ENCODE data around the gene OAS2. TPM values are rescaled to one million over a fixed set of nuclear protein-coding genes. Genes with fewer than 3 reads are reported as not detected.

The OAS2 gene
- total RNA-seq, 1 donor from 2014 or later: not detected

DNA sequence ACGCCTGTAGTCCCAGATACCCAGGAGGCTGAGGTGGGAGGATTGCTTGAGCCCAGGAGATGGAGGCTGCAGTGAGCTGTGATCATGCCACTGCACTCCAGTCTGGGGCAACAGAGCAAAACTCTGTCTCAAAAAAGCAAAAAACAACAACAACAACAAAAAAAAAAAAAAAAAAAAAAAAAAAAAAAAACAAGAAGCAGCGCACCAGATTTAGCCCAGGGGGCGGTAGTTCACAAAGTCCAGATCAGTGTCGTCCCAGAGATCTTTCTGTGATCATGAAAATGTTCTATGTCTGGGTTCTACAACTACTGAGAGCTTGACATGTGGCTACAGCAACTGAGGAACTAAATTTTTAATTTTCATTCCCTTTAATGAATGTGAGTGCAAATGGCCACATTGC is 27.4 kb downstream of the OAS2 start:
- no peaks in the 10 kb centered on the region for H3K27me3 Mint-ChIP-seq (ENCODE audit: unreplicated experiment)
- no peak overlapping the region for H3K4me3 Mint-ChIP-seq (ENCODE audit: unreplicated experiment)
- DNase-seq: no peak
- H3K4me1 Mint-ChIP-seq (ENCODE audit: low read depth, unreplicated experiment): no peaks in the 10 kb centered on the region
- H3K27ac Mint-ChIP-seq (ENCODE audit: unreplicated experiment): no peak overlapping the region
- peaks cover 3% of the 10 kb centered on the region for H3K9me3 Mint-ChIP-seq (ENCODE audit: unreplicated experiment)
- TF ChIP-seq, protein P1, sequence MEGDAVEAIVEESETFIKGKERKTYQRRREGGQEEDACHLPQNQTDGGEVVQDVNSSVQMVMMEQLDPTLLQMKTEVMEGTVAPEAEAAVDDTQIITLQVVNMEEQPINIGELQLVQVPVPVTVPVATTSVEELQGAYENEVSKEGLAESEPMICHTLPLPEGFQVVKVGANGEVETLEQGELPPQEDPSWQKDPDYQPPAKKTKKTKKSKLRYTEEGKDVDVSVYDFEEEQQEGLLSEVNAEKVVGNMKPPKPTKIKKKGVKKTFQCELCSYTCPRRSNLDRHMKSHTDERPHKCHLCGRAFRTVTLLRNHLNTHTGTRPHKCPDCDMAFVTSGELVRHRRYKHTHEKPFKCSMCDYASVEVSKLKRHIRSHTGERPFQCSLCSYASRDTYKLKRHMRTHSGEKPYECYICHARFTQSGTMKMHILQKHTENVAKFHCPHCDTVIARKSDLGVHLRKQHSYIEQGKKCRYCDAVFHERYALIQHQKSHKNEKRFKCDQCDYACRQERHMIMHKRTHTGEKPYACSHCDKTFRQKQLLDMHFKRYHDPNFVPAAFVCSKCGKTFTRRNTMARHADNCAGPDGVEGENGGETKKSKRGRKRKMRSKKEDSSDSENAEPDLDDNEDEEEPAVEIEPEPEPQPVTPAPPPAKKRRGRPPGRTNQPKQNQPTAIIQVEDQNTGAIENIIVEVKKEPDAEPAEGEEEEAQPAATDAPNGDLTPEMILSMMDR (IDR thresholded peaks at IDR 0.05; ENCODE audit: partially characterized antibody, unreplicated experiment): peak; percentile 46
- peaks cover 6% of the 10 kb centered on the region for H3K36me3 Mint-ChIP-seq (ENCODE audit: unreplicated experiment)

DNA sequence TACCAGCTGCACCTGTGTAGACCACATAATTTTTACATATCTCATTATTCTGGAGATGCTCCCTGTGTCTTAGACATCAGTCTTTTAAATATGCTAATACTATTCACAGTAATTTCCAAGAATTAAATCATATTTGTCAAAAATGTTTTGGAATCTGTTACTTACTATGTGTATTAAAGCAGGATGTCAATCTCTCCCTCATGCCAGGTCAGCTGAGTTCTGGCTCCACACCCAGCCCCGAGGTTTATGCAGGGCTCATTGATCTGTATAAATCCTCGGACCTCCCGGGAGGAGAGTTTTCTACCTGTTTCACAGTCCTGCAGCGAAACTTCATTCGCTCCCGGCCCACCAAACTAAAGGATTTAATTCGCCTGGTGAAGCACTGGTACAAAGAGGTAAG is 27.9 kb downstream of the OAS2 start:
- no peak for DNase-seq
- Mint-ChIP-seq H3K9me3 (ENCODE audit: unreplicated experiment) (peaks cover 3% of the 10 kb centered on the region), H3K27me3 (ENCODE audit: unreplicated experiment) (no peaks in the 10 kb centered on the region), H3K36me3 (ENCODE audit: unreplicated experiment) (peaks cover 6% of the 10 kb centered on the region), H3K4me1 (ENCODE audit: low read depth, unreplicated experiment) (no peaks in the 10 kb centered on the region), H3K27ac (ENCODE audit: unreplicated experiment) (no peak overlapping the region), H3K4me3 (ENCODE audit: unreplicated experiment) (no peak overlapping the region)
- TF ChIP-seq, protein P1 (IDR thresholded peaks at IDR 0.05; ENCODE audit: partially characterized antibody, unreplicated experiment): no peak

DNA sequence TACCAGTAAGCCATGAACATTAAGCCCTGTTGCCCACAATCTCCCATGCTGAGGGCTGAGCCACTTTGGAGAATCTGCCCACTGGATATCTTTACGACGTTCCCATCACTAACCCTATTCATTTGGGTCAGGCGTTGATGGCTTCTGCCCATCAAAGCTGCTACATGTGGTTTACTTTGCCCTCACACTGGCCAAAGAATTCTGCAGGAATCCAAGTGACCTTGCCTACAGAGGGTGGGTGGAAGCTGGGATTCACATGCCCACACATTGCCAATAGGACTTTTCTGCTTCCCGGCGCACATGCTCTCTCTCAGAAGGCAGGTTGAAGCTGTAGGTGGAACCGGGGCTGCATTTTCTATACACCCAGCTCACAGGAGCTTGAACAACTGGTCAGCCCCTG is 28.3 kb downstream of the OAS2 start:
- Mint-ChIP-seq H3K27ac (ENCODE audit: unreplicated experiment) (no peak overlapping the region), H3K4me1 (ENCODE audit: low read depth, unreplicated experiment) (no peaks in the 10 kb centered on the region), H3K27me3 (ENCODE audit: unreplicated experiment) (no peaks in the 10 kb centered on the region), H3K9me3 (ENCODE audit: unreplicated experiment) (peaks cover 3% of the 10 kb centered on the region), H3K4me3 (ENCODE audit: unreplicated experiment) (no peak overlapping the region), H3K36me3 (ENCODE audit: unreplicated experiment) (peaks cover 6% of the 10 kb centered on the region)
- DNase-seq: no peak
- TF ChIP-seq, protein P1 (IDR thresholded peaks at IDR 0.05; ENCODE audit: partially characterized antibody, unreplicated experiment): no peak

DNA sequence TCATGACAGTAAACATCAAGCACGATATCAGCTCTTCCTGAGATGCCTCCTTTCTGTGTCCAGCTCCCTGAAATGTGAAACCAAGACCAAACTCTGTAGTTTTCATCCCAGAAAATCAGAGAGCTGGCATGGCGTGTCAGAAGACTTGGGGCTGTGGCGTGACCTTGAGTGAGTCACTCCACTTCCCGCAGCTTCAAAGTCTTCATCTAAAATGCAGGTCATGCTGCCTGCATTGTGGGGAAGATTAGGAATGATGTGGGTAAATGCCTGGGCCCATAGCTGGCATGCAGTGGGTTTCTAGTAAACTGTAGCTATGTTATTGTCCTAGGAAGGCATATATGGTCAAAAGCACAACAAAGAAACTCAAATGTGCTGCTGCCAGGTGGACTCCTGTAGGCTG is 28.8 kb downstream of the OAS2 start:
- Mint-ChIP-seq H3K4me3 (ENCODE audit: unreplicated experiment) (no peak overlapping the region), H3K27me3 (ENCODE audit: unreplicated experiment) (no peaks in the 10 kb centered on the region), H3K36me3 (ENCODE audit: unreplicated experiment) (peaks cover 6% of the 10 kb centered on the region), H3K4me1 (ENCODE audit: low read depth, unreplicated experiment) (no peaks in the 10 kb centered on the region), H3K27ac (ENCODE audit: unreplicated experiment) (no peak overlapping the region), H3K9me3 (ENCODE audit: unreplicated experiment) (peaks cover 3% of the 10 kb centered on the region)
- TF ChIP-seq, protein P1 (IDR thresholded peaks at IDR 0.05; ENCODE audit: partially characterized antibody, unreplicated experiment): no peak
- no peak for DNase-seq

DNA sequence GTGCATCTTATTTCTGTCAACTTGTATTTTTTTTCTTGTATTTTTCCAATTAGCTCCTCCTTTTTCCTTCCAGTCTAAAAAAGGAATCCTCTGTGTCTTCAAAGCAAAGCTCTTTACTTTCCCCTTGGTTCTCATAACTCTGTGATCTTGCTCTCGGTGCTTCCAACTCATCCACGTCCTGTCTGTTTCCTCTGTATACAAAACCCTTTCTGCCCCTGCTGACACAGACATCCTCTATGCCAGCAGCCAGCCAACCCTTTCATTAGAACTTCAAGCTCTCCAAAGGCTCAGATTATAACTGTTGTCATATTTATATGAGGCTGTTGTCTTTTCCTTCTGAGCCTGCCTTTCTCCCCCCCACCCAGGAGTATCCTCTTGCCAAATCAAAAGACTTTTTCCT is 32.4 kb downstream of the OAS2 start:
- no peak overlapping the region for H3K4me3 Mint-ChIP-seq (ENCODE audit: unreplicated experiment)
- peaks cover 1% of the 10 kb centered on the region for H3K27me3 Mint-ChIP-seq (ENCODE audit: unreplicated experiment)
- TF ChIP-seq, protein P1 (IDR thresholded peaks at IDR 0.05; ENCODE audit: partially characterized antibody, unreplicated experiment): no peak
- DNase-seq: no peak
- no peaks in the 10 kb centered on the region for H3K4me1 Mint-ChIP-seq (ENCODE audit: low read depth, unreplicated experiment)
- no peak overlapping the region for H3K27ac Mint-ChIP-seq (ENCODE audit: unreplicated experiment)
- peaks cover 4% of the 10 kb centered on the region for H3K9me3 Mint-ChIP-seq (ENCODE audit: unreplicated experiment)
- H3K36me3 Mint-ChIP-seq (ENCODE audit: unreplicated experiment): peaks cover 12% of the 10 kb centered on the region

Measured in glutamatergic neuron (in vitro differentiated cells).